Activated CD4-positive, alpha-beta T cell treated with anti-CD3 and anti-CD28 coated beads, Interleukin-2, amount 50 U/mL, for 1 hour (primary cell): ENCODE results near the gene ADISSP.
A peak's percentile ranks its signal among the peaks of the same experiment; 100 is the strongest.

Source experiments
- DNase-seq: peaks from one replicate; pipeline ENCODE4 v3.0.0-alpha.2; 2020

ADISSP gene

GRCh38 chr20:3767427-3768341 is at the start of gene ADISSP:
TSS of gene ADISSP (minus strand) at chr20:3767753. CDS start at chr20:3760100, 7,653 bp downstream.
- DNase-seq, result peak; percentile 95

GRCh38 chr20:3815703-3816315 is 48.3 kb upstream of the ADISSP start:
- peak; percentile 32 for DNase-seq

- no peak for DNase-seq
Observed at GRCh38 chr20:3814928-3815495, 47.5 kb upstream of the ADISSP start.

GRCh38 chr20:3813848-3814581 is 46.5 kb upstream of the ADISSP start:
- DNase-seq, result peak; percentile 25

GRCh38 chr20:3812975-3813847 is 45.7 kb upstream of the ADISSP start:
- DNase-seq, result no peak

GRCh38 chr20:3812259-3812681 is 44.7 kb upstream of the ADISSP start:
- no peak for DNase-seq

- DNase-seq, result peak; percentile 91
Observed at GRCh38 chr20:3811467-3812258, 44.1 kb upstream of the ADISSP start.

GRCh38 chr20:3808544-3808943 is 41.0 kb upstream of the ADISSP start:
- no peak for DNase-seq

- no peak for DNase-seq
Observed at GRCh38 chr20:3804781-3805180, 37.2 kb upstream of the ADISSP start.

GRCh38 chr20:3804254-3804751 is 36.8 kb upstream of the ADISSP start:
- DNase-seq, result no peak

GRCh38 chr20:3803854-3804253 is 36.3 kb upstream of the ADISSP start:
- no peak for DNase-seq

GRCh38 chr20:3803289-3803688 is 35.7 kb upstream of the ADISSP start:
- DNase-seq, result no peak

- no peak for DNase-seq
Observed at GRCh38 chr20:3802524-3803239, 35.1 kb upstream of the ADISSP start.

- DNase-seq, result no peak
Observed at GRCh38 chr20:3801846-3802245, 34.3 kb upstream of the ADISSP start.

GRCh38 chr20:3801299-3801698 is 33.7 kb upstream of the ADISSP start:
- DNase-seq, result no peak

- no peak for DNase-seq
Observed at GRCh38 chr20:3800878-3801260, 33.3 kb upstream of the ADISSP start.

- no peak for DNase-seq
Observed at GRCh38 chr20:3800256-3800877, 32.8 kb upstream of the ADISSP start.

- DNase-seq, result no peak
Observed at GRCh38 chr20:3798908-3799248, 31.3 kb upstream of the ADISSP start.

GRCh38 chr20:3798373-3798768 is 30.8 kb upstream of the ADISSP start:
- no peak for DNase-seq
